DND-41 (cell line): ENCODE measurements around the gene TMEM132D.

Experiments
- EZH2 ChIP-seq: IDR thresholded peaks from 3 replicates; pipeline ENCODE4 v1.6.1; 2012; ENCODE audit warnings: borderline replicate concordance, low read depth, mild to moderate bottlenecking, moderate library complexity, low read length, inconsistent platforms; ENCODE audit not compliant: severe bottlenecking
- TF ChIP-seq, protein P1 (sequence below): IDR thresholded peaks from 2 replicates; pipeline ENCODE4 v1.5.1; 2012; ENCODE audit warnings: borderline replicate concordance, low read length, moderate library complexity, mild to moderate bottlenecking; ENCODE audit not compliant: poor library complexity, severe bottlenecking; ENCODE audit errors: extremely low read depth

DNA sequence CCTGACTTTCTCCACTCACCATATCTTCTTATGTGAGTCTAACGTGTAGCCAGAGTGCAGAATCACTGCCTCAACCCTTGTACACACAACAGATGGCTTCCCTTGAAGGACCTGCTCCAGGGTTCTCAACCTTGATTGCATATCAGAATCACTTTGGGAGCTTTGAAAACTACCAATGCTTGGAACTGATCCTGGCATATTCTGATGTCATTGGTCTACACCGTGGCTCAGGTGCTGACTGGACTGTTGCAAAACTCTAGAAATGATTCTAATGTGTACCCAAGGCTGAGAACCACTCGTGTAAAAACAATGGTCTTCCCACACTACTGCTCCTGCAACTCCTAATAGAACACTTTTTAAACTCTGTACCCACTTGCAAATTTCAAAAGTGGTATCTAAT lies 18.5 kb downstream of the TMEM132D start:
- TF ChIP-seq, protein P1, sequence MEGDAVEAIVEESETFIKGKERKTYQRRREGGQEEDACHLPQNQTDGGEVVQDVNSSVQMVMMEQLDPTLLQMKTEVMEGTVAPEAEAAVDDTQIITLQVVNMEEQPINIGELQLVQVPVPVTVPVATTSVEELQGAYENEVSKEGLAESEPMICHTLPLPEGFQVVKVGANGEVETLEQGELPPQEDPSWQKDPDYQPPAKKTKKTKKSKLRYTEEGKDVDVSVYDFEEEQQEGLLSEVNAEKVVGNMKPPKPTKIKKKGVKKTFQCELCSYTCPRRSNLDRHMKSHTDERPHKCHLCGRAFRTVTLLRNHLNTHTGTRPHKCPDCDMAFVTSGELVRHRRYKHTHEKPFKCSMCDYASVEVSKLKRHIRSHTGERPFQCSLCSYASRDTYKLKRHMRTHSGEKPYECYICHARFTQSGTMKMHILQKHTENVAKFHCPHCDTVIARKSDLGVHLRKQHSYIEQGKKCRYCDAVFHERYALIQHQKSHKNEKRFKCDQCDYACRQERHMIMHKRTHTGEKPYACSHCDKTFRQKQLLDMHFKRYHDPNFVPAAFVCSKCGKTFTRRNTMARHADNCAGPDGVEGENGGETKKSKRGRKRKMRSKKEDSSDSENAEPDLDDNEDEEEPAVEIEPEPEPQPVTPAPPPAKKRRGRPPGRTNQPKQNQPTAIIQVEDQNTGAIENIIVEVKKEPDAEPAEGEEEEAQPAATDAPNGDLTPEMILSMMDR, result no peak
- no peak for TF ChIP-seq EZH2
